ENCODE data around the gene TSHZ2. TPM values are rescaled to one million over a fixed set of nuclear protein-coding genes. Genes with fewer than 3 reads are reported as not detected.

The TSHZ2 gene
- total RNA-seq, 1 experiment from 2014 or later, result 0.07 TPM

DNA sequence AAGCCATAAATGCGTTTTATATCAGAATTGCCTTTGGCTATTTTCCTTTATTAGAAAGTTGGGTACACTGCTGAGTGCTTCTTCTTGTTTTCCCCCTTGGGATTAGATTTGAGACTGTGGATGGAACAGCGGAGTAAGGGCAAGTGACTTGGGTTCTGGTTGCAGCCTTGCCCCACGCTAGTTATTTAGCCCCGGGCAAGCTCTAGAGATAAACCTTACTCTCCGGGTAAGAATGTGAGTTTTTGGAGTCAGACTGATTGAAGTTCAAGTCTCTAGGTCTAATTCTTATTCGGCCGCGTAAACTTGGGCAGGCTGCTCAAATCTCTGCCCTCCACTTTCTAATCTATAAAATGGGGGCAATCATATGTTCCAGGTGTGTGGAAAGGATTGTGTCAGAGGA, 8.9 kb downstream of the TSHZ2 start:
- H3K56ac ChIP-seq (ENCODE audit: insufficient read length, low read depth, low read length), result no peak overlapping the region
- H3K79me1 ChIP-seq (ENCODE audit: insufficient read depth, low read depth, low read length, poor library complexity, severe bottlenecking), result no peaks in the 10 kb centered on the region
- no peak overlapping the region for H3K27ac ChIP-seq (ENCODE audit: insufficient read length, low read depth, low read length)
- H3K27ac Mint-ChIP-seq, result no peak overlapping the region
- H3K4me2 ChIP-seq (ENCODE audit: insufficient read depth, insufficient read length, low read length), result no peak overlapping the region
- no CpG with 5 or more reads among the region's 8 CpGs for WGBS (ENCODE audit: extremely low coverage, insufficient read length, low lambda C conversion rate)
- H3T11ph ChIP-seq (ENCODE audit: low read length), result no peak overlapping the region
- no peak overlapping the region for H2BK5ac ChIP-seq (ENCODE audit: insufficient read length, low read length)
- no peak overlapping the region for H2BK15ac ChIP-seq (ENCODE audit: low read depth, low read length)
- no peak overlapping the region for H2BK12ac ChIP-seq (ENCODE audit: insufficient read length, low read depth, low read length)
- H3K23me2 ChIP-seq (ENCODE audit: insufficient read length, low read depth, low read length, poor library complexity, severe bottlenecking), result no peaks in the 10 kb centered on the region
- H3K14ac ChIP-seq (ENCODE audit: insufficient read depth, low read length), result no peak overlapping the region
- no peaks in the 10 kb centered on the region for H3K9me3 Mint-ChIP-seq
- no peaks in the 10 kb centered on the region for H3K27me3 ChIP-seq (ENCODE audit: insufficient read depth, low read length)
- no peak overlapping the region for H2AFZ ChIP-seq (ENCODE audit: low read length)
- H3K79me2 ChIP-seq (ENCODE audit: insufficient read depth, low read length), result no peaks in the 10 kb centered on the region
- no peak overlapping the region for H3K9ac ChIP-seq (ENCODE audit: extremely low read depth, insufficient read length, low read length)
- no peak overlapping the region for H4K8ac ChIP-seq (replicated peaks; ENCODE audit: insufficient read length, low read depth, low read length)
- H3K23ac ChIP-seq (ENCODE audit: insufficient read length, low read depth, low read length), result no peak overlapping the region
- H3K9me3 ChIP-seq (ENCODE audit: control insufficient read depth, low read depth, low read length), result no peaks in the 10 kb centered on the region
- no peak overlapping the region for H4K91ac ChIP-seq (ENCODE audit: insufficient read length, low read depth, low read length)
- H2AK5ac ChIP-seq (ENCODE audit: insufficient read length, low read length), result no peak overlapping the region
- H2BK120ac ChIP-seq (ENCODE audit: low read depth, low read length, poor library complexity, severe bottlenecking), result no peak overlapping the region
- H4K20me1 ChIP-seq (ENCODE audit: control insufficient read depth, insufficient read depth, insufficient read length), result no peaks in the 10 kb centered on the region
- H3K4me1 ChIP-seq (ENCODE audit: insufficient read depth, low read length), result no peaks in the 10 kb centered on the region
- no peak for DNase-seq
- H3K4ac ChIP-seq (ENCODE audit: low read depth, low read length), result no peak overlapping the region
- TF ChIP-seq, protein P1, sequence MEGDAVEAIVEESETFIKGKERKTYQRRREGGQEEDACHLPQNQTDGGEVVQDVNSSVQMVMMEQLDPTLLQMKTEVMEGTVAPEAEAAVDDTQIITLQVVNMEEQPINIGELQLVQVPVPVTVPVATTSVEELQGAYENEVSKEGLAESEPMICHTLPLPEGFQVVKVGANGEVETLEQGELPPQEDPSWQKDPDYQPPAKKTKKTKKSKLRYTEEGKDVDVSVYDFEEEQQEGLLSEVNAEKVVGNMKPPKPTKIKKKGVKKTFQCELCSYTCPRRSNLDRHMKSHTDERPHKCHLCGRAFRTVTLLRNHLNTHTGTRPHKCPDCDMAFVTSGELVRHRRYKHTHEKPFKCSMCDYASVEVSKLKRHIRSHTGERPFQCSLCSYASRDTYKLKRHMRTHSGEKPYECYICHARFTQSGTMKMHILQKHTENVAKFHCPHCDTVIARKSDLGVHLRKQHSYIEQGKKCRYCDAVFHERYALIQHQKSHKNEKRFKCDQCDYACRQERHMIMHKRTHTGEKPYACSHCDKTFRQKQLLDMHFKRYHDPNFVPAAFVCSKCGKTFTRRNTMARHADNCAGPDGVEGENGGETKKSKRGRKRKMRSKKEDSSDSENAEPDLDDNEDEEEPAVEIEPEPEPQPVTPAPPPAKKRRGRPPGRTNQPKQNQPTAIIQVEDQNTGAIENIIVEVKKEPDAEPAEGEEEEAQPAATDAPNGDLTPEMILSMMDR (conservative IDR thresholded peaks at IDR 0.05), result no peak
- H3K4me3 Mint-ChIP-seq, result no peak overlapping the region
- peaks cover 9 to 17% of the 10 kb centered on the region in 2 experiments for H3K4me1 Mint-ChIP-seq
- H3K36me3 Mint-ChIP-seq (ENCODE audit: insufficient read depth in 1 of 3, low read depth in 3 of 3), result no peaks in the 10 kb centered on the region
- H3K27me3 Mint-ChIP-seq (ENCODE audit: low read depth), result peaks cover 19% of the 10 kb centered on the region
- H2BK20ac ChIP-seq (ENCODE audit: low read depth, low read length, poor library complexity, severe bottlenecking), result no peak overlapping the region
- no peak overlapping the region for H3K18ac ChIP-seq (ENCODE audit: insufficient read length, low read depth, low read length)
- no peak overlapping the region for H4K5ac ChIP-seq (ENCODE audit: insufficient read length, low read depth, low read length)

Measured in H9 (cell line).